ENCODE results near the gene PPP1R3A. TPM values are rescaled to one million over a fixed set of nuclear protein-coding genes. Genes with fewer than 3 reads are reported as not detected.

PPP1R3A gene
- total RNA-seq, 1 experiment from 2014 or later: not detected

- H3K36me3 ChIP-seq (ENCODE audit: control insufficient read depth in 1 of 2, insufficient read depth in 2 of 2, low read length in 2 of 2): no peaks in the 10 kb centered on the region
- ChIA-PET CTCF (no interaction called here), POLR2A (no interaction called here), RAD21 (ENCODE audit: low non-redundant PET in 1 of 2, low total read pairs in 2 of 2, uncharacterized antibody in 2 of 2, unreplicated experiment in 2 of 2) (no interaction called here)
- ATAC-seq (no peak), DNase-seq (ENCODE audit: low read depth, low spot score) (no peak)
- TF ChIP-seq ZBTB33 (IDR thresholded peaks at IDR 0.05; ENCODE audit: extremely low read depth, insufficient replicate concordance, low read length) (no peak), MAX (IDR thresholded peaks at IDR 0.05) (no peak), POLR2A (IDR thresholded peaks at IDR 0.05; ENCODE audit: borderline replicate concordance, extremely low read depth, insufficient read depth, insufficient read length) (no peak), FOSL1 (IDR thresholded peaks at IDR 0.05; ENCODE audit: low read depth) (no peak), JUND (IDR thresholded peaks at IDR 0.05) (no peak)
- intact Hi-C loops (cut with micrococcal nuclease): no loop called here
- 0 out of 2 replicates have a peak, but pooled peaks cover 4% of the 10 kb centered on the region for H3K9me2 ChIP-seq (ENCODE audit: insufficient read depth)
- no peaks in the 10 kb centered on the region for H3K9me3 ChIP-seq (ENCODE audit: control insufficient read depth in 1 of 2, insufficient read depth in 1 of 2, low read depth in 1 of 2, low read length in 2 of 2)
- no peak overlapping the region for H3K27ac ChIP-seq (ENCODE audit: low read depth, low read length)
- H3K27me3 ChIP-seq (ENCODE audit: insufficient read depth, low read length): no peaks in the 10 kb centered on the region
- H3K9ac ChIP-seq (ENCODE audit: low read length): no peak overlapping the region
- no TSS peak for BruUV-seq (replicated peaks)
- H3K79me2 ChIP-seq (ENCODE audit: insufficient read depth, low read length): no peaks in the 10 kb centered on the region
- H3K4me2 ChIP-seq (ENCODE audit: low read length): no peak overlapping the region
- H4K20me1 ChIP-seq (ENCODE audit: insufficient read depth): no peaks in the 10 kb centered on the region
- H3K4me1 ChIP-seq (ENCODE audit: control insufficient read depth in 1 of 2, insufficient read depth in 2 of 2, low read length in 2 of 2): no peaks in the 10 kb centered on the region
- no peak overlapping the region for H2AFZ ChIP-seq (ENCODE audit: low read depth, low read length, poor library complexity, severe bottlenecking)
- H3K4me3 ChIP-seq (replicated peaks in 1 of 2; ENCODE audit: low read depth in 1 of 2, low read length in 2 of 2): no peak overlapping the region
Observed at GRCh38 chr7:113892818-113893217, 26.0 kb downstream of the PPP1R3A start.

- POLR2A ChIA-PET: no interaction called here
- no peak overlapping the region for H3K27ac ChIP-seq (ENCODE audit: low read depth, low read length)
- BruUV-seq (replicated peaks): no TSS peak
- intact Hi-C loops (cut with micrococcal nuclease): no loop called here
- no peaks in the 10 kb centered on the region for H4K20me1 ChIP-seq (ENCODE audit: insufficient read depth)
- H3K36me3 ChIP-seq (ENCODE audit: control insufficient read depth in 1 of 2, insufficient read depth in 2 of 2, low read length in 2 of 2): no peaks in the 10 kb centered on the region
- DNase-seq (ENCODE audit: low read depth, low spot score): no peak
- H3K79me2 ChIP-seq (ENCODE audit: insufficient read depth, low read length): no peaks in the 10 kb centered on the region
- no peak for TF ChIP-seq ZBTB33 (IDR thresholded peaks at IDR 0.05; ENCODE audit: extremely low read depth, insufficient replicate concordance, low read length)
- H3K4me2 ChIP-seq (ENCODE audit: low read length): no peak overlapping the region
- RAD21 ChIA-PET (ENCODE audit: low non-redundant PET in 1 of 2, low total read pairs in 2 of 2, uncharacterized antibody in 2 of 2, unreplicated experiment in 2 of 2): no interaction called here
- no peaks in the 10 kb centered on the region for H3K9me3 ChIP-seq (ENCODE audit: control insufficient read depth in 1 of 2, insufficient read depth in 1 of 2, low read depth in 1 of 2, low read length in 2 of 2)
- peak overlapping the region; percentile 42 for H2AFZ ChIP-seq (ENCODE audit: low read depth, low read length, poor library complexity, severe bottlenecking)
- H3K27me3 ChIP-seq (ENCODE audit: insufficient read depth, low read length): no peaks in the 10 kb centered on the region
- CTCF ChIA-PET: no interaction called here
- no peak overlapping the region for H3K4me3 ChIP-seq (replicated peaks in 1 of 2; ENCODE audit: low read depth in 1 of 2, low read length in 2 of 2)
- H3K9ac ChIP-seq (ENCODE audit: low read length): no peak overlapping the region
- ATAC-seq: no peak
- H3K9me2 ChIP-seq (ENCODE audit: insufficient read depth): 0 out of 2 replicates have a peak, but pooled peaks cover 4% of the 10 kb centered on the region
- H3K4me1 ChIP-seq (ENCODE audit: control insufficient read depth in 1 of 2, insufficient read depth in 2 of 2, low read length in 2 of 2): no peaks in the 10 kb centered on the region
Observed at GRCh38 chr7:113891828-113892227, 27.0 kb downstream of the PPP1R3A start.
